PFSK-1 (cell line): Measurements from ENCODE around the gene TEX51.

Experiments used
- FOXP2 ChIP-seq: optimal IDR thresholded peaks from 2 replicates; pipeline ENCODE3; 2011; ENCODE audit warnings: borderline replicate concordance, control low read depth, inconsistent platforms; ENCODE audit not compliant: insufficient read depth; ENCODE audit errors: extremely low read length, extremely low read depth
- POLR2AphosphoS5 ChIP-seq: IDR thresholded peaks from 2 replicates; pipeline ENCODE4 v1.6.1; 2012; ENCODE audit warnings: low read depth, mild to moderate bottlenecking, control low read depth, low read length, moderate library complexity
- REST ChIP-seq, 2 experiments: IDR thresholded peaks; 2 replicates each; pipeline versions ENCODE4 v1.6.1 to v1.8.0; 2011 to 2012; ENCODE audit warnings: low read depth in 2 of 2, low read length in 2 of 2, control low read depth in 1 of 2, inconsistent platforms in 1 of 2, mild to moderate bottlenecking in 1 of 2, moderate library complexity in 1 of 2; ENCODE audit not compliant: insufficient read depth in 1 of 2
- SIN3A ChIP-seq: IDR thresholded peaks from 2 replicates; pipeline ENCODE4 v1.6.1; 2012; ENCODE audit warnings: mild to moderate bottlenecking, low read length, moderate library complexity, borderline replicate concordance; ENCODE audit not compliant: insufficient read depth
- TAF1 ChIP-seq: IDR thresholded peaks from 2 replicates; pipeline ENCODE4 v1.6.1; 2012; ENCODE audit warnings: low read length, control low read depth, borderline replicate concordance; ENCODE audit not compliant: insufficient read depth

Gene TEX51

GRCh38 chr2:126852361-126852760 lies 46.3 kb upstream of the TEX51 start:
- TF ChIP-seq TAF1 (no peak), SIN3A (no peak), POLR2AphosphoS5 (no peak), REST (IDR thresholded peaks at IDR 0.05; ENCODE audit: insufficient read depth in 1 of 2, low read depth in 2 of 2, low read length in 2 of 2) (no peak), FOXP2 (no peak)

- no peak for TF ChIP-seq REST (IDR thresholded peaks at IDR 0.05; ENCODE audit: insufficient read depth in 1 of 2, low read depth in 2 of 2, low read length in 2 of 2)
- no peak for TF ChIP-seq TAF1
- TF ChIP-seq POLR2AphosphoS5 = no peak
- TF ChIP-seq FOXP2 = no peak
- no peak for TF ChIP-seq SIN3A
Measured at GRCh38 chr2:126855606-126856005, 43.1 kb upstream of the TEX51 start.

- TF ChIP-seq POLR2AphosphoS5 = no peak
- no peak for TF ChIP-seq SIN3A
- no peak for TF ChIP-seq TAF1
- no peak for TF ChIP-seq REST (IDR thresholded peaks at IDR 0.05; ENCODE audit: insufficient read depth in 1 of 2, low read depth in 2 of 2, low read length in 2 of 2)
- no peak for TF ChIP-seq FOXP2
Measured at GRCh38 chr2:126856403-126856802, 42.3 kb upstream of the TEX51 start.

- TF ChIP-seq TAF1 = no peak
Measured at GRCh38 chr2:126857502-126857901, 41.2 kb upstream of the TEX51 start.

GRCh38 chr2:126858013-126858412 lies 40.7 kb upstream of the TEX51 start:
- TF ChIP-seq FOXP2 (no peak), REST (IDR thresholded peaks at IDR 0.05; ENCODE audit: insufficient read depth in 1 of 2, low read depth in 2 of 2, low read length in 2 of 2) (no peak), SIN3A (no peak), TAF1 (no peak), POLR2AphosphoS5 (no peak)
